ENCODE results near the gene GMDS. TPM values are rescaled to one million over a fixed set of nuclear protein-coding genes. Genes with fewer than 3 reads are reported as not detected.

Gene GMDS
- total and polyA plus RNA-seq, 2 donors (not counting 1 experiment from before 2014, with no cell fraction given) = 11.5 to 16.4 TPM

- Histone ChIP-seq H3K27ac (ENCODE audit: low read length in 2 of 2) (no peak overlapping the region), H3K9ac (ENCODE audit: low read length) (no peak overlapping the region), H3K36me3 (replicated peaks in 1 of 2; ENCODE audit: control extremely low read depth in 1 of 2, control insufficient read depth in 1 of 2, extremely low read depth in 1 of 2, insufficient read depth in 2 of 2, low read length in 1 of 2) (no peaks in the 10 kb centered on the region), H2AFZ (ENCODE audit: insufficient read depth, low read depth, low read length, poor library complexity, severe bottlenecking) (no peak overlapping the region), H3K27me3 (replicated peaks in 1 of 4; ENCODE audit: control extremely low read depth in 1 of 4, control insufficient read depth in 3 of 4, insufficient read depth in 4 of 4, low read length in 3 of 4) (no peaks in the 10 kb centered on the region), H3K79me2 (ENCODE audit: control insufficient read depth, insufficient read depth, low read length) (no peaks in the 10 kb centered on the region), H4K20me1 (ENCODE audit: control insufficient read depth, insufficient read depth, low read length, poor library complexity, severe bottlenecking) (no peaks in the 10 kb centered on the region), H3K4me2 (replicated peaks; ENCODE audit: low read depth, low read length, poor library complexity, severe bottlenecking) (no peak overlapping the region), H3K4me3 (ENCODE audit: control extremely low read depth in 1 of 5, extremely low read depth in 1 of 5, insufficient read depth in 1 of 5, low read depth in 2 of 5, low read length in 4 of 5) (no peak overlapping the region), H3K9me3 (ENCODE audit: control extremely low read depth in 1 of 3, control insufficient read depth in 2 of 3, insufficient read depth in 1 of 3, low read length in 2 of 3) (no peaks in the 10 kb centered on the region), H3K4me1 (ENCODE audit: control insufficient read depth in 2 of 2, insufficient read depth in 2 of 2, low read length in 2 of 2) (no peaks in the 10 kb centered on the region)
- no peaks in the 10 kb centered on the region for H3K27me3 Mint-ChIP-seq
- H3K27ac Mint-ChIP-seq = no peak overlapping the region
- CTCF ChIA-PET = interaction anchor here (1.5 kb wide), 1 partner anchor 12 kb away, joined by 3 read pairs; no protein-coding TSS in a partner anchor
- H3K4me3 Mint-ChIP-seq = no peak overlapping the region
- peaks cover 3% of the 10 kb centered on the region for H3K4me1 Mint-ChIP-seq
- WGBS (ENCODE audit: insufficient coverage) = no CpG with 5 or more reads among the region's 6 CpGs
- DNase-seq (no peak), ATAC-seq (ENCODE audit: low read depth) (no peak)
- intact Hi-C loops (cut with micrococcal nuclease) = no loop called here
- no peaks in the 10 kb centered on the region for H3K9me3 Mint-ChIP-seq (ENCODE audit: insufficient read depth)
- POLR2A ChIA-PET = no interaction called here
- TF ChIP-seq CTCF (IDR thresholded peaks at IDR 0.05) (no peak), EZH2 (IDR thresholded peaks at IDR 0.05; ENCODE audit: borderline replicate concordance, insufficient read depth, low read depth, low read length, poor library complexity, severe bottlenecking) (no peak)
Observed at GRCh38 chr6:1784422-1784884, 461.0 kb downstream of the GMDS start.

DNA sequence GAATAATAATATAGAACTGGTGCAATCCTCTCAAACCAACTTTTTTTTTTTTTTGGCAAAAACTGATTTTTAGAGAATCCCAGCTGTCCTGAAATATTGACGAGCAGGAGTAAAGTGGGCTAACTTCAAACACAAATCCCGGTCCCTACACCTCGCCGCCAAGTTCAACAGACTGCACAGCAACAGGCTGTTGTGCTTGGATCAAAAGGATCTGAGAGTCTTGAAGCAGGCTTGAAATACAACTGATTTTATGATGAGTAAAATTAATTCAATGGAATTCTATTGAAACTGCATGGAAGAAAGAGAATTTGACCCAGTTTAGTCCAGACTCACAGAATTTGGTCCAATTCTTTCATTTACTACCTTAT lies 463.6 kb downstream of the GMDS start:
- intact Hi-C loops (cut with micrococcal nuclease) = no loop called here
- no peaks in the 10 kb centered on the region for H3K27me3 Mint-ChIP-seq
- no peaks in the 10 kb centered on the region for H3K27me3 ChIP-seq (replicated peaks in 1 of 4; ENCODE audit: control extremely low read depth in 1 of 4, control insufficient read depth in 3 of 4, insufficient read depth in 4 of 4, low read length in 3 of 4)
- POLR2A ChIA-PET = no interaction called here
- H3K79me2 ChIP-seq (ENCODE audit: control insufficient read depth, insufficient read depth, low read length) = no peaks in the 10 kb centered on the region
- no peak overlapping the region for H2AFZ ChIP-seq (ENCODE audit: insufficient read depth, low read depth, low read length, poor library complexity, severe bottlenecking)
- H3K27ac ChIP-seq (ENCODE audit: low read length in 2 of 2) = no peak overlapping the region
- no peaks in the 10 kb centered on the region for H4K20me1 ChIP-seq (ENCODE audit: control insufficient read depth, insufficient read depth, low read length, poor library complexity, severe bottlenecking)
- H3K9me3 ChIP-seq (ENCODE audit: control extremely low read depth in 1 of 3, control insufficient read depth in 2 of 3, insufficient read depth in 1 of 3, low read length in 2 of 3) = no peaks in the 10 kb centered on the region
- H3K9me3 Mint-ChIP-seq (ENCODE audit: insufficient read depth) = no peaks in the 10 kb centered on the region
- no peak overlapping the region for H3K27ac Mint-ChIP-seq
- no peak overlapping the region for H3K4me3 ChIP-seq (ENCODE audit: control extremely low read depth in 1 of 5, extremely low read depth in 1 of 5, insufficient read depth in 1 of 5, low read depth in 2 of 5, low read length in 4 of 5)
- DNase-seq (no peak), ATAC-seq (ENCODE audit: low read depth) (no peak)
- WGBS (ENCODE audit: insufficient coverage) = 100% methylated on average over 2 of the region's 4 CpGs
- H3K9ac ChIP-seq (ENCODE audit: low read length) = no peak overlapping the region
- no peaks in the 10 kb centered on the region for H3K36me3 ChIP-seq (replicated peaks in 1 of 2; ENCODE audit: control extremely low read depth in 1 of 2, control insufficient read depth in 1 of 2, extremely low read depth in 1 of 2, insufficient read depth in 2 of 2, low read length in 1 of 2)
- no peak overlapping the region for H3K4me2 ChIP-seq (replicated peaks; ENCODE audit: low read depth, low read length, poor library complexity, severe bottlenecking)
- CTCF ChIA-PET = no interaction called here
- peaks cover 2% of the 10 kb centered on the region for H3K4me1 Mint-ChIP-seq
- no peak overlapping the region for H3K4me3 Mint-ChIP-seq
- TF ChIP-seq CTCF (IDR thresholded peaks at IDR 0.05) (no peak), EZH2 (IDR thresholded peaks at IDR 0.05; ENCODE audit: borderline replicate concordance, insufficient read depth, low read depth, low read length, poor library complexity, severe bottlenecking) (no peak)
- H3K4me1 ChIP-seq (ENCODE audit: control insufficient read depth in 2 of 2, insufficient read depth in 2 of 2, low read length in 2 of 2) = no peaks in the 10 kb centered on the region
